ENCODE measurements around the gene SH3RF3.

GRCh38 chr2:109453371-109453995 is 324.5 kb downstream of the SH3RF3 start:
- TF ChIP-seq POLR2AphosphoS5 (IDR thresholded peaks at IDR 0.05; ENCODE audit: low read depth, low read length) = no peak
- TF ChIP-seq CTCF (IDR thresholded peaks at IDR 0.05) = no peak
- no peak for TF ChIP-seq REST (IDR thresholded peaks at IDR 0.05; ENCODE audit: insufficient read depth in 1 of 2, low read depth in 2 of 2, low read length in 1 of 2)

Data from Panc1 (cell line).